H54 (cell line): ENCODE results near the gene ITPR1.
A peak's percentile ranks its signal among the peaks of the same experiment; 100 is the strongest.

ENCODE experiments used
- DNase-seq: peaks from one replicate; pipeline ENCODE4 v3.0.0; 2011; ENCODE audit warnings: low spot score, mixed read lengths; ENCODE audit not compliant: insufficient read length
- FAIRE-seq: peaks from 3 replicates; lab custom pipeline; 2011; peaks lifted over from hg19 to GRCh38; lab: Jason Lieb, UNC
- POLR2A ChIP-seq: IDR thresholded peaks from 2 replicates; pipeline ENCODE4 v1.6.1; 2011; ENCODE audit warnings: low read depth, mild to moderate bottlenecking, low read length

ITPR1 gene

DNA sequence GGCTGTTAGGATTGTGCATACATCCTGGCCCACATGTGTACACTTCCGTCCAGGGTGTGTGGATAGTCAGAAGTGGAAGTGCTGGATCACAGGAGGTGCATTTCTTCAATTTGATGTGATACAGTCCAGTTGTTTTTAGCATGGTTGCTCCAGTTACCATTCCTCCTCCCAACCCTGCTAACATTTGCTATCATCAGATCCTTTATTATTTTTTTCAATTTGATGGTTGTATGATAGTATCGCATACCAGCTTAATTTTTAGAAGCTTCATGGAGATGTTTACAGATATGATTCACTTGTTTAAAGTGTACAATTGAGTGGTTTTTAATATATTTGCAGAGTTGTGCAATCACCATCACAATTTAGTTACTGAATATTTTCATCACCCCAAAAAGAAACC is 202.7 kb downstream of the ITPR1 start:
- no peak for DNase-seq
- TF ChIP-seq POLR2A = no peak
- no peak for FAIRE-seq

- TF ChIP-seq POLR2A = no peak
- no peak for FAIRE-seq
Observed at GRCh38 chr3:4696266-4696665, 203.1 kb downstream of the ITPR1 start.

GRCh38 chr3:4698125-4698821 is 205.1 kb downstream of the ITPR1 start:
- DNase-seq (no peak), FAIRE-seq (no peak)
- TF ChIP-seq POLR2A = no peak

More at GRCh38 chr3:4696266-4696665, 203.1 kb downstream of the ITPR1 start:
- no peak for DNase-seq

DNA sequence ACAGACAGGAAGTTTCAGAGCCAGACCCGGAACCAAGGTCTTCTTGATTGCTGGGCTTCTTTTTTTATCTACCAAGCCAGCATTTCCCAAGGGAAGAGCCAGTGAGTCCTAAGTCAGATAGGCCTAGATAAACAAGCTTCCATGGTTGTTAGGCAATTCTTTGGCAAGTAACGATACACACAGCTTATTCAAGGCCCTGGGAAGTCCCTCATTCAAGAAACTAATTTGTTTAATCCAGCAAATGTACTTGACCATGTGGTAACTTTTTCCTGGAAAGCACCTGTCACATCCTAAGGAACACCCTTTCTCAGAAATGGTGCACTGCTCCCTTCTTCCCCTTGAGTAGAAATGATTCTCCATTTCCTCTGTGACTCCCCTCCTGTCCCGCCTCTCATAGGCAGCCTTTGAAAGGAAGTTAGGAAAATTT is 209.9 kb downstream of the ITPR1 start:
- no peak for FAIRE-seq
- DNase-seq = no peak
- no peak for TF ChIP-seq POLR2A

DNA sequence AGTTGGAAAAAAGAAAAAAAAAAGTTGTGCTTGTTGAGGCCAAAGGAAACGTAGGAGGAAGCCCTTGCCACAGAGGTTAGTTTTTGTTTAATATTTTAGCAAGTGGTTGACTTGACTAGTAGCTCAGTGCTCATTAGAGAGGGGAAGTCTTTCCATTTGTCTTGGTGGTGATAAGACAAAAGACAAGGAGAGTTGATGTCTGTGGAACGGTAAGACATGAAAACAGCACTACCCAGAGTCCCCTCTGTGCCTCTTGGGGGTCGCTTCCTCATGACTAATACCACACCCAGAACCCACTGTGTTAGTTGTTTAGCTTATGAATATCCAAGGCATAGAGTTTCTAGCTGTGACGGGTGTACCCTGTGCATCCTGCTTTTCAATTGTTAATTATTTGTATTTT is 211.4 kb downstream of the ITPR1 start:
- no peak for TF ChIP-seq POLR2A
- FAIRE-seq (no peak), DNase-seq (no peak)

- DNase-seq = no peak
- no peak for FAIRE-seq
- TF ChIP-seq POLR2A = no peak
Observed at GRCh38 chr3:4707324-4707723, 214.2 kb downstream of the ITPR1 start.

DNA sequence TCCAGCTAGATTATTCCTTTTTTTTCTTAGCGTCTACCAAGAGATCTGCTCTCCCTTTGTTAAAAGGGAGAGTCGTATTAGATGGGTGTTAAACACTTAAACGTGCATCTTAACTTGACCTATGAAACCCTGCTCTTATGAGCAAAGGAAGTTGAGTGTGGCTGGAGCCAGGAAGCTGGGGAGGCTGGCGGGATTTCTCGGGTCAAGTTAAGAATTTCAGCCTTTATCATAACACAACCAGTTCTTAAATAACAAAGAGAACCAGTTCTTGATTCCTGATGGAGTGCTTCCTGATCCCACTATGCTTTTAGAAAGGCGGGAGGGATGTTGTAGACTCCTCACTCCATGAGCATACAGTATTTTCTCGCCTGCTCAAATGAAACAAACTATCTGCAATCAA is 215.1 kb downstream of the ITPR1 start:
- DNase-seq = no peak
- no peak for TF ChIP-seq POLR2A
- no peak for FAIRE-seq

DNA sequence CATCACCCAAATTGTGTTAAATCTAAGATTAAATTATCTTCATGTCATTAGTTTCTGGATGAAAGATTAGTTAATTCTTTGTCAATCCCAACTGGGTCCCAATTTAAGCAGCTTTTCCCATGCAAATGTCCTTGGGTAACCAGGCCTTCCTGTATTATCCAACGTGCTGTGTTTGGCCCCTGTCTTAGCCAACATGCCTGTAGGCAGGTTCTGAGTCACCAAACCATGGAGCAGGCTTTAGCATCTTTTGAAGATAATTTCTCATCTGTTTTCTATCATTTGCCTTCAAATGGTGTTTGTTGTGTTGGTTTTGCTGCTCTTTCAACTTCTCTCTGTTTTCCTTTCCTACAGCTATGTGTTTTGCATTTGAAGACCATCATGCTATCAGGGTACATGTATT is 216.2 kb downstream of the ITPR1 start:
- no peak for TF ChIP-seq POLR2A
- FAIRE-seq (no peak), DNase-seq (no peak)

- no peak for TF ChIP-seq POLR2A
- FAIRE-seq (no peak), DNase-seq (no peak)
Observed at GRCh38 chr3:4710191-4710590, 217.0 kb downstream of the ITPR1 start.

DNA sequence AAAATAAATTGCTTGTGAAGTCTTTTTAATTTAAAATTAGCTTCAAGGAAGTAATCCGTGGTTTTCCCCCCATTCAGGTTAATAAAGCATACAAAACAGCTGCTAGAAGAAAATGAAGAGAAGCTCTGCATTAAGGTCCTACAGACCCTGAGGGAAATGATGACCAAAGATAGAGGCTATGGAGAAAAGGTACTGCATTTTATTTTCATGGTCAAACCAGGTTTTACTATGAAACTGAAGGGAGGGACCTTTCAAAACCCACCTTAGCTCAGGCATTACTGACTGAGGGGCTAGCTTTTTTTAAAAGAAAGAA is 218.5 kb downstream of the ITPR1 start:
- no peak for TF ChIP-seq POLR2A
- FAIRE-seq (no peak), DNase-seq (no peak)

- no peak for TF ChIP-seq POLR2A
- DNase-seq = no peak
- FAIRE-seq = peak; percentile 41
Observed at GRCh38 chr3:4712109-4712508, 219.0 kb downstream of the ITPR1 start.

GRCh38 chr3:4714045-4714444 is 220.9 kb downstream of the ITPR1 start:
- no peak for FAIRE-seq
- TF ChIP-seq POLR2A = no peak
- DNase-seq = no peak

DNA sequence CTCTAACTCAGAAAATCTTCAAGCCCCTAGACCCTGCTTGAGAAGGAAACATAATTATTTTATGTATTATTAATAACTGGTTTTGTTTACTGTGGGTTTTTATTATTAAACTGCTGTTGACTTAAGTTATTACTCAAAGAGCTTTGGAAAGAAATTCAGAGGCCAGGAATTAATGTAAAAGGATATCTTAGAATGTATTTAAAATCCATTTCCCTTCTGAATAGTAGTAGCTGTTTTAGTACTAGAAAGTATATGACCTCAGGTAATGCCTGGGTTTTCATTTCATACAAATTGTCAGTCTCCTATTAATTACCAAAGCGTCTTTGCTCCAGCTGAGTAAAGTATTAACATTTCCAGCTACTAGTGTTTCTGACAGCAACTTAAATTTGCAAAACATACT is 223.1 kb downstream of the ITPR1 start:
- no peak for TF ChIP-seq POLR2A
- DNase-seq (no peak), FAIRE-seq (no peak)

DNA sequence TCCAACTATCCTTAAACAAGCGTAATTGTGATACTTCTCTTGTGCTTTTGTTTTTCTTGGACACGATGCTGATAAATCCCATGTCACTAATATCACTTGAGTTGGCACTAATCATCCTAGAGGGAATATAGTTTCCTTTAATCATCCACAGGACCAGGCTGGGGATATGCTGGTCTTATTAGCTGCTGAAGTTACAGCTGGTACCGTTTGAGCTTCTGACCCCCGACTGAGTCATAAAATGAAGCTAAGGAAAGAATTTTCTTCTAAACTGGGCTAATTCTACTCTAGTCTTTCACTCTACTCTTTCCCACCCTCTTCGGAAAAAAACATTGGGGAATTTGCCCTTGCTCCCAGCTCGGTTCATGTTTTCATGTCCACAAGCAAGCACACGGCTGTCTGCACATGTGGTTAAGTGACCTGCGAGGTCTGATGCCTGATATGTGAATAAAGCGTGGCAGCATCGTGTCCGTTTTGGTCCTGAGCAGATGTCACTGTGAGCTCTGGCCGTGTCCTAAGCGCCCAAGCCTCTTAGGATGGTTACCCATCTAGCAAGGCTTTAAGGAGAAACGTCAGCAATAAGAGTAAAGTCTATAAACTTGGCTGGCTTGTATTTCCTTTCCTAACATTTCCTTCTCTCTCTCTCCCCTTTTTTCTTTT is 223.7 kb downstream of the ITPR1 start:
- no peak for TF ChIP-seq POLR2A
- no peak for FAIRE-seq
- DNase-seq = no peak

DNA sequence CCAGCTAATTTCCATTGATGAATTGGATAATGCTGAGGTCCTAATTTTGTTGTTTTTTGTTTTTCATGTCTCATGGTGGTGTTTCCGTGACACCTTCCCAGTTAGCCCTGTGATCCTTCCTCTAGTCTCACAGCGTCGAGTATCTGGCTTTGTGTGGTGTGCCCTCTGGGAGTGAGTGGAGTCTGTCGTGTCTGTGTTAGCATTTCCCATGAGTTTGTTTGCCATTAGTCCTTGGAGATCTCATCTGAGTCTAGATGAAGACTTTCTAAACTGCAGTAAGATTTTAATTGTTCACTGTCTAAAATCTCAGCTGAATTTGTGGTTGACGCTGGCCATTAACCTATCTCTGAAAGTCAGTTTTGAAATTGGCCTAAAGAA is 224.2 kb downstream of the ITPR1 start:
- no peak for TF ChIP-seq POLR2A
- FAIRE-seq (no peak), DNase-seq (no peak)
